NCI-H524 (cell line): ENCODE data around the gene MYPOP.

Experiments used
- DNase-seq, 2 experiments: peaks; one replicate each; lab custom pipeline; 2025; lab: John Stamatoyannopoulos, UW

The MYPOP gene

DNA sequence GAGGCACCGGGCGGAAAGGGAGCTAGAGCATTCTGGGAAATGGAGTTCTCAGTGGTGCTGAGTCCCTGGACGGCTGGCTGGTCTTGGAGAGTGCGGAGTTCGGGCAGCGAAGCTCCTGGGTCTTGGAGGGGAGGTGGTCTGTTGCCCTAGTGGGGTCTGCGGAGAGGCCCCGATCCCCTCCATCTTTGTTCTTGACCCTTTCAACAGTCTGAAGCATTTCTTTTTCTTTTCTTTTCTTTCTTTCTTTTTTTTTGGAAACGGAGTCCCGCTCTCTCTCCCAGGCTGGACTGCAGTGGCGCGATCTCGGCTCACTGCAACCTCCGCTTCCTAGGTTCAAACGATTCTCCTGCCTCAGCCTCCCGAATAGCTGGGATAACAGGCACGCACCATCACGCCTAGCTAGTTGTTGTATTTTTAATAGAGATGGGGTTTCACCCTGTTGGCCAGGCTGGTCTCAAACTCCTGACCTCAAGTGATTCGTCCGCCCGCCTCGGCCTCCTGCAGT, 39.0 kb downstream of the MYPOP start:
- no peak for DNase-seq

DNA sequence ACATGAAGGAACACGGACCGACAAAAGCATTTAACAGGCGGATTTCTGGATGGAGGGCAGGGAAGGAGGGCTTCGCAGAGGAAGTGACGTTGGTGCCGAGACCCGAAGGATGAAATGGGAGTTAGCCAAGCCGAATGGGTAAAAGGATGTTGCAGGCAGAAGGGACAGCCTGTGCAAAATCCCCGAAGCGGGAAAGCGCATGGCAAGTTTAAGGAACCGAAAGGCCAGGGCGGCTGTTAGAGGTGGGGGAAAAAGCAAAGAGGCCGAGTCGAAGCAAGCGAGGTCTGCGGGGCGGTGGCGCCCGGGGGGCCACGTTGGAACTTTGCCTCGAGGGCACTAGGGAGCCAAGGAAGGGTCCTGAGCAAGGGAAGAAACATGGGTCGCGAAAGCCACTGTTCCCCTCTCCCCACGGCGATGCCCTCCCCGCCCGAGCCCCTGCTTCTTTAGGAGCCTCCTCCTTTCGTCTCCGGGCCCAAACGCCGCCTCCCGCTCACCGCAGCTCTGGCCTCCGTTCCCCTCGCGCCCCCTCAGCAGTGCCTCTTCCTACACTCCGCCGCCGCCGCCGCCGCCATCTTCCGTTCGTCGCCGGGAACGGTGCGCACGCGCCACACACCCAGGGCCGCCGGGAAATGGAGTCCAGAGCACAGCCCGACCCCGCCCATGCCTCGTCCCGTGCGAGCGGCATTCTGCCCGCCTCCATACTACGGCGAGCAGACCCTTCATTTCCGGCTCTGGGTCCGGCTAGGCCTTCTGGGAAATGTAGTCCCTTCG, 39.7 kb downstream of the MYPOP start, which contains the start of gene SYMPK:
SYMPK (minus strand) TSS at position 584 of the 771 bp plus-strand sequence. CDS start 8,652 bp downstream, outside the sequence.
- peak; percentile 93 to 97 for DNase-seq

DNA sequence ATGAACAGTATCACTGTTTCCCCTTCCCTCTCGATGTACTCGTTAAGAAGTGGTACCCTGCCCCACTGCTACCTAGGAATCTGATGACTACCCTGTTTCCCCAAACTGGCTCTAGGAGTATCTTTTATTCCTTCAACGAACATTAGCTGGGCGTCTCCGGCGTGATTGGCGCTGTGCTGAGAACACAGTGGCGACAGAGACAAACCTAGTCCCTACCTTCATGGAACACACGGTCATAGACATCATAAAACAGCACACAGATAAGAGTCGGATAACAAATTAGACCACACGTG, 40.2 kb downstream of the MYPOP start:
- no peak for DNase-seq

DNA sequence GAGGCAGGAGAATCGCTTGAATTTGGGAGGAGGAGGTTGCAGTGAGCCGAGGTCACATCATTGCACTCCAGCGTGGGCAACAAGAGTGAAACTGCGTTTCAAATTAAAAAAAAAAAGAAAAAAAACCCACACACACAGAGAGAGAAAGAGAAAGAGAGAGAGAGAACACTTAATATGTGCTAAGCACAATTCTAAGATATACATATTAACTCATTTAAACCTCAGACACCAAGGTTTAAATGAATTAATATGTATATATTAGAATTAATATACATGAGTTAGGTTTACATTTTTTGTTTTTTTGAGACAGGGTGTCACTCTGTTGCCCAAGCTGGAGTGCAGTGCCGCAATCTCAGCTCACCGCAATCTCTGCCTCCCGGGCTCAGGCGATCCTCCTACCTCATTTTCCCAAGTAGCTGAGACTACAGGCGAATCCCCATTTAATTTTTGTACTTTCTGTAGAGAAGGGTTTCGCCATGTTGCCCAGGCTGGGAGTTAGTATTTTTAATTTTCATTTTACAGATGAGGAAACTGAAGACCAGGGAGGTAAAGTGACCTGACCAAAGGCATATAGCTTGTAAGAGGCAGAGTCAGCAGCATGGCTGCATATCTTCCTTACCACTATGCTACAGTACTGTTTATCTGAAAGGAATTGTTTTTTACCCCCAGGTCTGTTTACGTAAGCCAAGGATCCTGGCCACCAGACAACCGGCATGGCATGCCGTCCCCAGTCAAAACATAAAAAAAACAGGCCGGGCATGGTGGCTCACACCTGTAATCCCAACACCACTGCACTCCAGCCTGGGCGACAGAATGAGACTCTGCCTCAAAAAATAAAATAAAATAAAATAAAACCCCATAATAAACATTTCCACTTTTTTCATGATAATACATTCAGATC, 41.8 kb downstream of the MYPOP start:
- DNase-seq, result no peak

DNA sequence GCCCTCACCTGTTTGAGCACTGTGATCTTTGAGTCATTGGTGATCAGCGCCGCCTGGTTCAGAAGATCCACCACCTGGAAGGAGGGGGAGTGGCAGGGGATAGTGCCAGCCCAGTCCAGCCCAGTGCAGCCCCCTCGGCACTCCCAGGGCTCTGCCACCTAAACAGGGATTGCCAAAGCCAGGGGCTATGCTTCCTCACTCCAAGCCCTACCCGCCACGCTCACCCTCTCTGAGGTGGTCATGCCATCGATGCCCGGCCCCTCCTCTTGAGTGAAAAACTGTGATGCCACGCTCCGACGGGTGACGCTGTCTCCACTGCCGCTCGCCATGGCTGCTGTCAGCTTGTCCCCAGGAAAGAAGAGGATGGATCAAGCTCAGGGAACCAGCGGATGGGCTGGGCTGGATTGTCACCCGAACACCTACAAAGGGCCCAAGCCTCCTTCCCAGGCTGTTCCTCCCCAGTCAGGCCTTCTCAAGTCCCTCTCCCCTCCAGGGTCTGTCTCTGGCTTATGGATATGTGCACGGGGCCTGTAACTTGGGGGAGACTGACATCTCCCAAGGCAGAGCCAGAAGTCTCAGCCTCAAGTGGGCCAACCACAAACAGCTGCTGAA, 48.1 kb downstream of the MYPOP start:
- no peak for DNase-seq

DNA sequence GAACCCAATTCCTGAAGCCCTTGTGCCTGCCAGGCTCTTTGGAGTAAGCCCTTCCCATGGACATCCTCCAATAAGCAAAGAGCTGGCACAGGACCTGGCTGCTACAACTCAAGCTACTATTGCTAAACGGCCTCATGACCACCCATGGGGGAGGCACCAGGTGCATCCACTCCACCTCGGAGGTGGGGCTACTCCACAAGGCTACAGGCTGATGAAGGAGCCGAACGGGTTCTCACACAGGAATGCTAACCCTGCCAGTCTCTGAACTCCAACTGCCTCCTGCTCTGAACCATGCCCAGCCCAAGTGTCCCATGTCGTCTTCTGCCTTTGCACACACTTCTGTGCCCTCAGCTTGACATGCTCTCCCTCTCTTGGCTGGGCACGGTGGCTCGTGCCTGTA, 49.4 kb downstream of the MYPOP start:
- no peak for DNase-seq

DNA sequence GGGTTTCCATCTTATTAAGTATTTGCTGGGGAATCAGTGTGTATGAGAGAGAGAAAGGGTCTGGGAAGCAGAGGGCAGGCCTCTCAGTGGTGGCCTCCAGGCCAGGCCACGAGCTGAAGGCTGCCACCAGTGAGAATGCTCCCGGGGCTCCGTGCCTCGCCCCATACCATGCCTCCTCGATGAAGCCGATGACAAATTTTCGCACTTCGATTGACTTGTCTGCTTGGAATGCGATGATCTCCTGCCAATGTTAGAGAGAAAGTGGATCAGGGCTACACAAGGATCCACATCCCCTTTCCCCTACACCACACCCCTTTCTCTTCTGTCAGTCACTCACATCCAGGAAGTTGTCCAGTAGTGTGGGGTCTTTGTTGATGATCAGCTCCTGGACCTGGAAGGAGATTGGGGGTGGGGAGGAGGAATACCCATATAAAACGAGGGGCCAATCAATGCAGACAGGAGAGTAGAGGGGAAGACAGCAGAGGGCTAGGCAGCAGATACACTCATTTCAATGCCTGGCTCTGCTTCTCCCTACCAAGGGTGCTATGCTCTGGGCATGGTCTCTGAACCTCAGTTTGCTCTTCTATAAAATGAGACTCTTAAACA, 50.2 kb downstream of the MYPOP start:
- no peak for DNase-seq

DNA sequence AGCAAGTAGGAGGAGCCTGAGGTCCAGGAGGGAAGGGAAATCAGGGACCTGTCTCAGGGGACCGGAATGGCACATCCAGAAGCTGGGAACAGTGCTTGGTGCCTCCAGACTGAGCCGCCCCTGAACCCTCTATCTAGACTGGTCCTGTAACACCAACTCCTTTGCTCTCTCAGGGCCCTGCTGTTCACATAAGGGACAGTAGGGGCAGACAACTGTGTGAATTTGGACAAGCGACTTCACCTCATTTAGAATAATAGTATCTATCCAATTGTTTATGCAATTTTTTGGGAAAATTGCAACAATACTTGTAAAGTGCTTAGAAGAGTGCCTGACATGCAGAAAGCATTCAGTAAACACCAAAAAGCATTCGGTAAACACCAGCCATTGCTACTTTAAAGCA, 53.5 kb downstream of the MYPOP start:
- DNase-seq, result no peak

DNA sequence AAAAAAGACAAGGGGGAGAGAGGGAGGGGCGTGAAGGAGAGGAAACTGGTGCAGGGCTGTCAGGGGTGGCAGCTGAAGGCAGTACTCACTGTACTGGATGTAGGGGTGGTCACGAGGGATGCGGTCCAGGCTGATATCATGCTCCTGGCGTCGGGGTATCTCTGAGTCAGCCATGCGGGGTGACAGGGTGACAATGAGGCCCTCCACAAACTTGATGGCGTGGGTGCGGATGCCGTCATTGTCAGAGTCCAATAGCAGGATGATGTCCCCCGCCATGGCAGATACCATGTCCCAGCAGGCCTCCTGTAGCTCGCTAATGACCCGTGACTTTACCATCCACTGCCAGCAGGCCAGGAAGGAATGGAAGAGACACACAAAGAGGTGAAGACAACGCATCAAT, 54.8 kb downstream of the MYPOP start:
- DNase-seq, result no peak

DNA sequence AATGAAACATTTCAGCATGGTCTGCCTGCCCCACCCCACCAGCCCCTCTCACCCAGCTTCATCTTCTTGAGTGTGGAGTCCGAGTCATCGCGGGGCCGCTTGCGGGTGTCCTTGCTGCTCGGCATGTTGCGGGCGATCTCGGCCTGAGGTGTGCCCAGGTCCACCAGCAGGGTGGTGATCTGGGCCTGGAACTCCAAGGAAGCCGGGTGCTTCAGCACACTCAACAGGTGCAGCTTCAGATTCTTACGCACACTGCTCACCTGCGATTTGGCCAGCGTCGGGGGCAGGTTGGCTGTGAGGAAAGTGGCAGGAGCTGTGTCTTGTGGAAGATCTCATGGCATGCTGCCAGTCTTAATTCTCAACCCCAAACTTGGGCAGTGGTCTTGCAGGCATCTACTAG, 60.2 kb downstream of the MYPOP start:
- DNase-seq, result no peak
